DND-41 (cell line): ENCODE data around the gene KRTAP5-4.

ENCODE experiments used
- EZH2 ChIP-seq: IDR thresholded peaks from 3 replicates; pipeline ENCODE4 v1.6.1; 2012; ENCODE audit warnings: borderline replicate concordance, low read depth, mild to moderate bottlenecking, moderate library complexity, low read length, inconsistent platforms; ENCODE audit not compliant: severe bottlenecking
- TF ChIP-seq, protein P1 (sequence below): IDR thresholded peaks from 2 replicates; pipeline ENCODE4 v1.5.1; 2012; ENCODE audit warnings: borderline replicate concordance, low read length, moderate library complexity, mild to moderate bottlenecking; ENCODE audit not compliant: poor library complexity, severe bottlenecking; ENCODE audit errors: extremely low read depth

DNA sequence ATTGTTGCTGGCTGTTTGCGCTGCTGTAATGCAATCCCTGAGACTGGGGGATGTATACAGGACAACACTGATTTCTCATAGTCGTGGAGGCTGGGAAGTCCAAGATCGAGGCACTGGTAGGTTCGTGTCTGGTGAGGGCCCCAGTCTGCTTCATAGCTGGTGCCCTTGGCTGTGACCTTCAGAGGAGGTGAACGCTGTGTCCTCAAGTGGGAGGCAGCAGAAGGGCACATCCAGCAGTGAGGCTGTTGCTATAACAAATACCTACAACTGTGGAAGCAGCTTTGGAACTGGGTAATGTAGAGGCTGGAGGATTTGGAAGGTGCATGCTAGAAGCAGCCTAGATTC, 29.0 kb upstream of the KRTAP5-4 start:
- TF ChIP-seq, protein P1, sequence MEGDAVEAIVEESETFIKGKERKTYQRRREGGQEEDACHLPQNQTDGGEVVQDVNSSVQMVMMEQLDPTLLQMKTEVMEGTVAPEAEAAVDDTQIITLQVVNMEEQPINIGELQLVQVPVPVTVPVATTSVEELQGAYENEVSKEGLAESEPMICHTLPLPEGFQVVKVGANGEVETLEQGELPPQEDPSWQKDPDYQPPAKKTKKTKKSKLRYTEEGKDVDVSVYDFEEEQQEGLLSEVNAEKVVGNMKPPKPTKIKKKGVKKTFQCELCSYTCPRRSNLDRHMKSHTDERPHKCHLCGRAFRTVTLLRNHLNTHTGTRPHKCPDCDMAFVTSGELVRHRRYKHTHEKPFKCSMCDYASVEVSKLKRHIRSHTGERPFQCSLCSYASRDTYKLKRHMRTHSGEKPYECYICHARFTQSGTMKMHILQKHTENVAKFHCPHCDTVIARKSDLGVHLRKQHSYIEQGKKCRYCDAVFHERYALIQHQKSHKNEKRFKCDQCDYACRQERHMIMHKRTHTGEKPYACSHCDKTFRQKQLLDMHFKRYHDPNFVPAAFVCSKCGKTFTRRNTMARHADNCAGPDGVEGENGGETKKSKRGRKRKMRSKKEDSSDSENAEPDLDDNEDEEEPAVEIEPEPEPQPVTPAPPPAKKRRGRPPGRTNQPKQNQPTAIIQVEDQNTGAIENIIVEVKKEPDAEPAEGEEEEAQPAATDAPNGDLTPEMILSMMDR: no peak
- no peak for TF ChIP-seq EZH2
